Epithelial cell of proximal tubule (primary cell): Measurements from ENCODE around the gene ATG2B. TPM values are rescaled to one million over a fixed set of nuclear protein-coding genes. Genes with fewer than 3 reads are reported as not detected.

Experiments
- DNase-seq: peaks from one replicate; pipeline ENCODE4 v3.0.0-alpha.2; 2011; ENCODE audit warnings: low read depth
- H3K4me3 ChIP-seq: 2 replicates; pipeline ENCODE4 v1.5.1; 2011; ENCODE audit warnings: low read depth, mild to moderate bottlenecking, low read length
- total RNA-seq: library from RNA; depleted of rRNA; stranded (reverse); fragments of >200 nt; gene quantifications from 2 replicates; pipeline ENCODE4 v1.2.3, GENCODE V29; 2015
- TF ChIP-seq, protein P1 (sequence below): conservative IDR thresholded peaks from 2 replicates; pipeline ENCODE4 v1.5.1; 2012; ENCODE audit warnings: low read depth, mild to moderate bottlenecking, low read length

Gene ATG2B
- total RNA-seq, 1 donor from 2014 or later: 8.6 TPM

DNA sequence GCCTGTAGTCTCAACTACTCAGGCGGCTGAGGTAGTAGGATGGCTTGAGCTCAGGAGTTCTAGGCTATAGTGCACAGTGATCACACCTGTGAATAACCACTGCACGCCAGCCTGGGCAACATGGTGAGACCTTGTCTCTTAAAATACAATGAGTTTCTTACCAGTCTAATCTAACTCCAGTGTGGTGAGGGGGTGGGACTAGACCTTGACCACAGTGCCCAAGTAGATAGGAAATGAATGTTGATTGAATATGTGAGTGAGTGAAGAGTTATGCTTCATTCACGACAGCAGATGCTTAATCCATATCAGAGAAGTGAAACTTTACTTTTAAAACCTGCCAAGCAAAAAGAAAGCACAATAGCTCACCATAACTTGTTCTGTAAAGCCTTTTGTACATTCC is 17.6 kb upstream of the ATG2B start:
- H3K4me3 ChIP-seq: no peak overlapping the region
- DNase-seq: no peak
- TF ChIP-seq, protein P1, sequence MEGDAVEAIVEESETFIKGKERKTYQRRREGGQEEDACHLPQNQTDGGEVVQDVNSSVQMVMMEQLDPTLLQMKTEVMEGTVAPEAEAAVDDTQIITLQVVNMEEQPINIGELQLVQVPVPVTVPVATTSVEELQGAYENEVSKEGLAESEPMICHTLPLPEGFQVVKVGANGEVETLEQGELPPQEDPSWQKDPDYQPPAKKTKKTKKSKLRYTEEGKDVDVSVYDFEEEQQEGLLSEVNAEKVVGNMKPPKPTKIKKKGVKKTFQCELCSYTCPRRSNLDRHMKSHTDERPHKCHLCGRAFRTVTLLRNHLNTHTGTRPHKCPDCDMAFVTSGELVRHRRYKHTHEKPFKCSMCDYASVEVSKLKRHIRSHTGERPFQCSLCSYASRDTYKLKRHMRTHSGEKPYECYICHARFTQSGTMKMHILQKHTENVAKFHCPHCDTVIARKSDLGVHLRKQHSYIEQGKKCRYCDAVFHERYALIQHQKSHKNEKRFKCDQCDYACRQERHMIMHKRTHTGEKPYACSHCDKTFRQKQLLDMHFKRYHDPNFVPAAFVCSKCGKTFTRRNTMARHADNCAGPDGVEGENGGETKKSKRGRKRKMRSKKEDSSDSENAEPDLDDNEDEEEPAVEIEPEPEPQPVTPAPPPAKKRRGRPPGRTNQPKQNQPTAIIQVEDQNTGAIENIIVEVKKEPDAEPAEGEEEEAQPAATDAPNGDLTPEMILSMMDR: no peak

DNA sequence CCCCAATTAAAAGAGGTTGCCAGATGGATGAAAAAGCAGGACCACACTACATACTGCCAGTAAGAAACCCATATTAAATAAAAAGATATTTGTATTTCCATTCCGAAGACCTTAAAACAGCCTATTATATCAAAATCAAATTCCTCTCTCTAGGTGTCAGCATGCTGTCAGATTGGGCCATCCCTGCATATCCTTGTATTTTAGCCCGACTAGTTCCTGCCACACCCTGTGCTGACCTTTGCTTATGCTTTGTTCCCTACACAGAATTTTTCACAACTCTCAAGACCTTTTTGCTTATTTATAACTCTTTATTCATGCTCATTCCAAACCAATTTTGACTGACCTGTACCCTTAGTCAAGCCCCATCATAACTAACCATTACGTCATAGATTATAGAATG is 13.0 kb upstream of the ATG2B start:
- DNase-seq: no peak
- H3K4me3 ChIP-seq: no peak overlapping the region
- TF ChIP-seq, protein P1: no peak

DNA sequence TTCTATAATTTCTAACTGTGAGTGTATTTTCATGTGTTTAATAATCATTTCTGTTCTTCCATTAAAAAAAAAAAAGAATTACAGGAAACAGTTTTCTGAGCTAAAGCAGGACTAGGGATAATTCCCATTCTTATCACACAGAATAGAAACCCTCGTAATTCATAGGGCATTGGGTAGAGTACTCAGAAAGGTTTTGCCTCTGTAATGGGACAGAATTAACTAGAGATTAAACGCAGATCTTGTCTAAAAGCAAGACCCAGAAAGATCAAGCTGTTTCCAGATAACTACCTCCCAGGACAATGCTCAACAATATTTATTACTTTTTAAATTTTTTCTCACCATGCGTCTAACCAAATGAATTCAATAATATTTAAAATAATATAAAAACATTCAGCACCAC is 10.4 kb upstream of the ATG2B start:
- DNase-seq: no peak
- TF ChIP-seq, protein P1: no peak
- no peak overlapping the region for H3K4me3 ChIP-seq

DNA sequence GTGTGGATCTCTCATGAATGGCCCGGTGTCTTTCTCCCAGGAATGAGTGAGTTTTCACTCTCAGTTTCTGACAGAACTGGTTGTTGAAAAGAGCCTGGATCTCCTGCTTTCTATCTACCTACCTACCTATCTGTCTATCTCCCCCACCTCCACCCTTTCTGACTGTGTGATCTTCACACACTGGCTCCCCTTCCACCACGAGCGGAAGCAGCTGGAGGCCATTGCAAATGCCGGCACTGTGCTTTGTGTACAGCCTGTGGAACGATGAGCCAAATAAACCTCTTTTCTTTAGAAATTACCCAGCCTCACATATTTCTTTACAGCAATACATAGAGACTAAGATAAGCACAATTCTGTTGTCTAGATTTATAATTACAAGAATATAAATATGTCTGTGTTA is 7.4 kb upstream of the ATG2B start:
- no peak overlapping the region for H3K4me3 ChIP-seq
- no peak for DNase-seq
- TF ChIP-seq, protein P1: no peak

DNA sequence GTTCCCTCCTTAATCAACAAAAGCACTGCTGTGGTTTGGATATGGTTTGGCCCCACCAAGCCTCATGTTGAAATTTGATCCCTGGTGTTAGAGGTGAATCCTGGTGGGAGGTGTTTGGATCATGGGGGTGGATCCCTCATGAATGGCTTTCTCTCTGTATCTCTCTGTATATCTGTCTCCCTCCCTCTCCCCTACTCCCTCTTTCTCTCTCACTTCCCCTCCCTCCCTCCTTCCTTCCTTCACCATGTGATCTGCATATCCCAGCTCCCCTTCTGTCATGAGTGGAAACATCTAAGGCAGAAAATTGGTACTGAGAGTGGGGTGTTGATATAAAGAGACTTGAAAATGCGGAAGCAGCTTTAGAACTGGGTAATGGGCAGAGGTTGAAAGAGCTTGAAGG is 5.4 kb upstream of the ATG2B start:
- DNase-seq: no peak
- TF ChIP-seq, protein P1: no peak
- H3K4me3 ChIP-seq: no peak overlapping the region

DNA sequence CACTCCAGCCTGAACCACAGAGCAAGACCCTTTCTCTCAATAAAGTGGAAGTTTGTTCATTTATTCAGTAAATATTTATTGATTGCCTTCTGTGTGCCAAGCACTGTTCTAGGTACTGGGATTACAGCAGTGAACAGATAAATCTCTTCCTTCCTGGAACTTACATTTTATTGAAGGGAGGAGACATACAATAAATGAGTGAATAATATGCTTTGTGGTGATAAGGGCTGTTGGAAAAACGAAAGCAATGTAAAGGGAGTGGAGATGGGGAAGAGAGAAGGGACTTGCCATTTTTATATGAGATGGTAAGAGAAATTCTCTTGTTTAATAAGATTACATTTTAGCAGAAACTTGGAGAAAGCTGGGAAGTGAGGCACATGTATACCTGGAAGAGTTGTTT is 1.8 kb upstream of the ATG2B start:
- H3K4me3 ChIP-seq: peak overlapping the region; percentile 94
- TF ChIP-seq, protein P1: no peak
- DNase-seq: no peak

DNA sequence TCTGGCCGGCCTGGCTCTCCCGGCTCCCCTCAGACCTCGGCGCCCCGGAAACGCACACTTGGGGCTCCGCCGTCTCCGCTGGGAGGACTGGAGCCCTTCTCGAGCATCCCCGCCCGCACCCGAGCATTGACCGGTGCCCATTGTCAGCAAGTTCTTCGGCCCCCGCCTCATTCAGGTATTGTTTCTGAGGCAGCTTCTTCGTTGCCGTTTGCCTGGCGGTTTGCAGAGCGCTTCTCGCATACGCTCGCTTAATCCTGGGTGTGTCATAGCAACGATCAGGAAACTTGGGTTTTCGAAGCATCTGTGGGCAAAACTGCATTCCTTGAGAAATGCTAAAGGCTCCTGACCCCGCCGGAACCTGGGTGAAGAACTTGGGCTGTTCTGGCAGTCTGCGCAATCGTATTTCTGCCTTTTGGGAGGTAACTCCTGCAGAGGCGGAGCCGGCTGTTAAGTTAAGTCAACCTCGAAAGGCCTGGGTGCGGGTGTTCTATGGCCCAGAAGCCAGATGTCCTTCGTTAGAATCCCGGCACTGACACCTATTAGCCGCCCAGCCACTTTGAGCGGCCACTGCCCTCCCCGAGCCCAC is 703 bp upstream of the ATG2B start:
- TF ChIP-seq, protein P1: no peak
- no peak for DNase-seq
- H3K4me3 ChIP-seq: peak overlapping the region; percentile 94
